WTC11 (cell line): ENCODE measurements around the gene TOM1.

ENCODE experiments used
- CTCF ChIP-seq: fragments of 200-600 bp; IDR thresholded peaks from 2 replicates; pipeline ENCODE4 v1.8.0; 2022; ENCODE audit warnings: antibody characterized with exemption
- NR1H2 ChIP-seq: sonication (generic); formaldehyde crosslinking; IDR thresholded peaks from 2 replicates; pipeline ENCODE4 v1.9.0; 2021; ENCODE audit warnings: mild to moderate bottlenecking, moderate library complexity, missing genetic modification reagents
- SMAD3 ChIP-seq: sonication (generic); formaldehyde crosslinking; IDR thresholded peaks from 2 replicates; pipeline ENCODE4 v1.8.0; 2022; ENCODE audit warnings: missing genetic modification reagents, mild to moderate bottlenecking, borderline replicate concordance

- TF ChIP-seq CTCF: no peak
- TF ChIP-seq SMAD3: no peak
- TF ChIP-seq NR1H2 (CRISPR knock-in tag): no peak
These were observed 16.4 kb downstream of the TOM1 start for GRCh38 chr22:35315855-35316745.
